KBM-7 (cell line): Measurements from ENCODE around the gene MYO1F.
A peak's percentile ranks its signal among the peaks of the same experiment; 100 is the strongest.
"Not testable (repeated sequence)": the region's sequence is repeated elsewhere in the genome, so short reads cannot be mapped to it uniquely, and the experiment has no call there.

ENCODE experiments used
- DNase-seq: peaks from one replicate; pipeline ENCODE4 v3.0.0-alpha.2; 2015
- in situ Hi-C: fragments of 300-500 bp; cut with MboI; formaldehyde crosslinking; loops from 2 replicates; pipeline ENCODE4 v1.14.3; 2020; ENCODE audit warnings: low sequenced_read_pairs, low pct_unique_long_range_greater_than_20kb, mixed read lengths

The MYO1F gene

DNA sequence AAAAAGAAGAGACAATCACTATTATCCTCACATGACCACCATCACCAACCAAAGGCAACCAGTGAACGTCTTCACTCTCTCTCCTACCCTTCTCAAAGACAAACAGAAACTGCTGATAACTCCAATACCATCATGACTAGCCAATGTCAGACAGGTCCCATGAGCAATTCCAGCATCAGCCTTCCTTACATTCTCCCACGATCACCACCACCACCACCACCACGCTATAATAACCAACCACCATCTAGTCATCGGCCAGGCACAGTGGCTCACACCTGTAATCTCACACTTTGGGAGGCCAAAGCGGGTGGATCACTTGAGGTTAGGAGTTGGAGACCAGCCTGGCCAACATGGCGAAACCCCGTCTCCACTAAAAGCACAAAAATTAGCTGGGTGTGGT is 3.9 kb downstream of the MYO1F start:
- DNase-seq, result no peak
- in situ Hi-C loops, result no loop called here

DNA sequence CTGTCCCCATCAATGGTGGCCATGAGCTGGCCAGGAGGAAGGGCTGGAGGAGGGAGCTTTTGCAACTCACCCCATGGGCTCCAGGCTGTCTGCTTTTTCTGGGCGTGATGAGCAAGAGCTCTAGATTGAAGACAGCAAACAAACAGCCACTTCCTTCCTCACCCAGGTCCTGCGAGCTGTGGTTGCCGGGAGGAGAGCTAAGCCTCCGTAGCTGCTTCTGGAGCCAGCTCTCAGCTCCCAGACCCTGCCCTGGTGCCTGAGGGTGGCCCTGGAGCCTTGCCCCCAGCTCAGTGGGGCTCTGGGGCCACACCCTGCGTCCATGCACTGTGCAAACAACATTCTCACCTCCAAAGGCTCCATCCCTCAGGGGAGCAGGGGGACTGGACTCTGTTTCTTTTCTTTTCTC is 6.2 kb downstream of the MYO1F start:
- peak; percentile 87 for DNase-seq
- in situ Hi-C loops, result no loop called here

DNA sequence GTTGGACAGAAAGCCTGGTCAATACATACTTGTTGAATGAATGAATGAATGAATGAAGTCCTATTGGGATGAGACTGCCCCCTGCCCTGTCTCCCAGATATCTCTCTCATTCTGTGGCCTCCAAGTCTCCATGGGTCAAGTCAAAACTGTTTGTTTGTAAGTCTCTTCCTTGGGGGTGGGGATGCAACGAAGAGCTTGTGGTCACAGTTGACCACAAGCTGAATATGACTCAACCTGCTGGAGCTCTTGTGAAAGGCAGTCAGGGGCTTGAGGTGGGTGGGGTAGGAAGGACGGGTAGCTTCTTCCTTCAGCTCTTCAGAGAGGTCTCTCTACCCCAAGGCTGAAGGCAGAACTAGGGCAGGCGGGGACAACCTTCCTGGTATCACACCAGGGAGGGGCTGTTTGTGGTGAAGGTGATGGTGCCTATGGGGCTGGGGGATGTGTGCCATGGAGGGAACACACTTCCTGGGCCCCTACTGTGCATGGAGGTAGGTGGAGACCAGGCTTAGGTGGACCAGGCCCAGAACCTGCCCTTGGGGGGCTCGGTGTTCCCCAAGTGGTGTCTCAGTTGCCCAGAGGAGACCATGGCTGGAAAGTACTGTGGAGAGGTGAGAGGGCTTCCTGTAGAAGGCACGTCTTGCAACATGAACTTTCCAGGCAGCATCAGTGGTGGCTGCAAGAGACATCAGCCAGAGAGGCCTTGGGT is 8.0 kb downstream of the MYO1F start:
- DNase-seq, result peak; percentile 95

DNA sequence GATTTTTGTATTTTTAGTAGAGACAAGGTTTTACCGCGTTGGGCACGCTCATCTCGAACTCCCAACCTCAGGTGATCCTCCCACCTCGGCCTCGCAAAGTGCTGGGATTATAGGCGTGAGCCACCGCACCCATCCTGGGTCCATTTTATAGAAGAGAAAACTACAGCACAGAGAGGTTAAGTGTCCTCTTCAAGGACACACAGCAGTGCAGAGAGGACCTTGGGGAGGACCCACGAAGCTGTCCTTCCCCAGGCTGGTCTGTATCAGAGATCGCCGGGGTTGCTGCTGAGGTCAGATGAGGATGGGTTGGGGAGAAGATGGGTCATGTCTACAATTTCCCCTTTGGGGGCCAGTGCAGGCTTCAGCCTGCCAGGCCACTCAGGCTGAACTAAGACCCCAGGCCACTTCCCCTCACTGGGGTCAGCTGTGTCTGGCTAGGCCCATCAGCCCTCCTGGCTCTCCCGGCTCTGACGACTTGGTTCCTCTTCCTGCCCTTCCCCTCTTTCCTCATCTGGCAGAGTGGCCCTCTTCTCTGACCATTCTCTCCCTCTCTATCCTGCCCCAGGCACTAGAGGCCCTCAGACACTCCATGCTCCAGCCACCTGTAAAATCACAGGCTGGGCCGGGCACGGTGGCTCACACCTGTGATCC is 9.6 kb downstream of the MYO1F start:
- in situ Hi-C loops, result no loop called here
- no peak for DNase-seq

More for the DNA sequence above, 8.0 kb downstream of the MYO1F start:
- in situ Hi-C loops, result no loop called here

DNA sequence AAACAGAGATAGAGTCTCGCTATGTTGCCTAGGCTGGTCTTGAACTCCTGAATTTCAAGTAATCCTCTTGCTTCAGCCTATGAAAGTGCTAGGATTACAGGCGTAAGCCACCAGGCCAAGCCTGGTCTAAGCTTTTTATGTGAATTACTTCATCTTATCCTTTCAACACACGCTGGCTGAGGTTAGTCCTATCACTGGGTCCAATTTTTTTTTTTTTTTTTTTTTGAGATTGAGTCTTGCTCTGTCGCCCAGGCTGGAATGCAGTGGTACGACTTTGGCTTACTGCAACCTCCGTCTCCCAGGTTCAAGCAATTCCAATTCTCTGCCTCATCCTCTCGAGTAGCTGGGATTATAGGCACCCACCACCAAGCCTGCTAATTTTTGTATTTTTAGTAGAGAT is 10.4 kb downstream of the MYO1F start:
- DNase-seq, result no peak
- in situ Hi-C loops, result no loop called here

DNA sequence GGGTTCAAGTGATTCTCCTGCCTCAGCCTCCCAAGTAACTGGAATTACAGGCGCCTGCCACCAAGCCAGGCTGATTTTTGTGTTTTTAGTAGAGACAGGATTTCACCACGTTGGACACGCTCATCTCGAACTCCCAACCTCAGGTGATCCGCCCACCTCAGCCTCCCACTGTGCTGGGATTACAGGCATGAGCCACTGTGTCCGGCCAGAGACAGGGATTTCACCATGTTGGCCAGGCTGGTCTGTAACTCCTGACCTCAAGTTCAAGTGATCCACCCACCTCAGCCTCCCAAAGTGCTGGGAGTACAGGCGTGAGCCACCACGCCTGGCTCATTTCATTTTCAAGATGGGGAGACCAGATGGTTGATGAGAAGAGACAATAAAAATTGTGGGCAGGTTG is 12.4 kb downstream of the MYO1F start:
- DNase-seq, in situ Hi-C loops: not testable (repeated sequence)

DNA sequence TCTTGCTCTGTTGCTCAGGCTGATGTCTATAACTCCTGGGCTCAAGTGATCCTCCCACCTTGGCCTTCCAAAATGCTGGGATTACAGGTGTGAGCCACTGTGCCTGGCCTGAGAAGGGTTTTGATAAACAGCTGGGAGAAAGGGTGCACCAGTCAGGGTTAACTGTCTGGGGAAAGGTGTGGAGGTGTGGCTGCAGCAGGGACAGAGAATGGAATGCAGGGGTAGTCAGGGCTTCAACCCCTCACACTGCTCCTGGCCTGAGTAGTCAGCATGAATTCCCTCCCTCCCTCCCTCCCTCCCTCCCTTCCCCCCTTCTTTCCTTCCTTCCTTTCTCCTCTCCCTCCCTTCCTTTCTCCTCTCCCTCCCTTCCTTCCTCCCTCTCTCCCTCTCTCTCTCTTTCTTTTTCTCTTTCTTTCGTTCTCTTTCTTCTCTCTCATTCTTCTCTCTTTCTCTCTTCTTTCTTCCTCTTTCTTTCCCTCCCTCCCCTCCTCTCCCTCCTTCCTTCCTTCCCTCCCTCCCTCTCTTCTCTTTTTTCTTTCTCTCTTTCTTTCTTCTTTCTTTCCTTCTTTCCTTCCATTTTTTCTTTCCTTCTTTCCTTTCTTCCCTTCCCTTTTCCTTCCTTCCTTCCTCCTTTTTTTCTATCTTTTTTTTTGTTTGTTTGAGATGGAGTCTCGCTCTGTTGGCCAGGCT is 16.0 kb downstream of the MYO1F start:
- DNase-seq, result no peak
- in situ Hi-C loops, result no loop called here

DNA sequence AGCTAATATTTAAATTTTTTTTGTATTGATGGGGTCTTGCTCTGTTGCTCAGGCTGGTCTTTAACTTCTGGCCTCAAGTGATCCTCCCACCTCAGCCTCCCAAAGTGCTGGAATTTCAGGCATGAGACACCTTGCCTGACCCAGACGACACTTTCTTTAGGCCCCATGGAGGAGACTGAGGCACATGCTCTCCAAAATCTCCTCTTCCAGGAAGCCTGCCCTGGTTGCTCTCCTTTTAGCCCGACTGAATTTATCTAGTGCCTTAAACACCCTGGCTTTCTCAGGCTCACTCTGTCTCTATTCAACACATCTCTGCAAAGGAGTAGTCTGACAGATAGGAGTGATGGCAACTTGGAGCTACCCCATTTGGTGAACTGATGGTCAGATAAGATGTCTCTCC is 18.9 kb downstream of the MYO1F start:
- no peak for DNase-seq
- in situ Hi-C loops, result no loop called here

DNA sequence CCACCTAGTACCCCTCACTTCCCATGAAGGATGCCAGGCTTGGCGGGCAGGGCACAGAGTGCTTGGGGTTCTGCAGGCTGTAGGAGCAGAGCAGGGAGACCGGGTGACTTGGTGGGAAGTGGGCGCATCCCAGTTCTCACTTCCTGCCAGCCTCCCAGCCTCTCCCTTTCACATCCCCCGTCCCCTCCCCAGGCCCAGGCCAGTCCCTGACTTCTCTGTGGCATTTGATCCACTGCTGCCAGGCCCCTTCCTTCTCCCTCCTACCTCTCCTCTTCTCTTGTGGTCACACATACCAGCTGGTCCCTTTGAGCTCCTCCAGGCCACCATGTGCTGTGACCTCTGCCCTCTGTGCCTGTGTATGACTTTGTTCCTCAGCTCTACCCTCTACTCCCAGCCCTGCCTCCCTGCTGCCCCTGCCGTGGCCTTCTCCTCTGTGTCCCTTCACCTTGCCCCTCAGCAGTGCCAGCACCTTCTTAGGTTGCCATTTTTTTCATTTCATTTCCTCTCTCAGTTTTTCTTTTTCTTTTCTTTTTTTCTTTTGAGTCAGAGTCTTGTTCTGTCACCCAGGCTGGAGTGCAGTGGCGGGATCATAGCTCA is 19.5 kb downstream of the MYO1F start:
- in situ Hi-C loops, result no loop called here
- DNase-seq, result peak; percentile 24

DNA sequence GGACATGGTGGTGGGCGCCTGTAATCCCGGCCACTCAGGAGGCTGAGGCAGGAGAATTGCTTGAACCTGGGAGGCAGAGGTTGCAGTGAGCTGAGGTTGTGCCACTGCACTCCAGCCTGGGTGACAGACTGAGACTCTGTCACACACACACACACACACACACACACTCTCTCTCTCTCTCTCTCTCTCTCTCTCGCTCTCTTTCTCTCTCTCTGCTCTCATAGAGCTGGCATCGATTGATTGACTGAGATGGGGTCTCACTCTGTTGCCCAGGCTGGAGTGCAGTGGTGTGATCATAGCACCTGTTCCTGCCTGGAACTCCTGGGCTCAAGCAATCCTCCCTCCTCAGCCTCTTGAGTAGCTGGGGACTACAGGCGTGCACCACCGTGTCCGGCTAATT is 23.5 kb downstream of the MYO1F start:
- DNase-seq, in situ Hi-C loops: not testable (repeated sequence)

DNA sequence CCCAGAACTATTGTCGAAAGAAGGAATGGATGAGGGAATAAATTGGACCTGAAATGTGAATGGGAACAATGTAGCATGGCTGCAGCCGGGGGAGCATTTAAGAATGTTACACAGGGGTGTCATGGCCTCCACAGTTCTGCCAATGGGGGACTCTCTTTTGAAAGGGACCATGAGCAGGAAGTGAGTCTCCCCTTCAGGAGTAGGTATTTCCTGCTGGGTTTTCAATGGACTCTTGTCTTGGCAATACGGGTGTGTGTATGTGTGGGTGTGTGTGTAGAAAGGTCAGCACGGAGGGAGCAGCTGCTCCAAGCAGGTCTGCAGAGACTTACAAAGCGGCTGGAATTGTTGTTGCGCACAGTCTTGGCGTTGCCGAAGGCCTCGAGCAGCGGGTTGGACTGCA is 24.4 kb downstream of the MYO1F start:
- in situ Hi-C loops, result no loop called here

DNA sequence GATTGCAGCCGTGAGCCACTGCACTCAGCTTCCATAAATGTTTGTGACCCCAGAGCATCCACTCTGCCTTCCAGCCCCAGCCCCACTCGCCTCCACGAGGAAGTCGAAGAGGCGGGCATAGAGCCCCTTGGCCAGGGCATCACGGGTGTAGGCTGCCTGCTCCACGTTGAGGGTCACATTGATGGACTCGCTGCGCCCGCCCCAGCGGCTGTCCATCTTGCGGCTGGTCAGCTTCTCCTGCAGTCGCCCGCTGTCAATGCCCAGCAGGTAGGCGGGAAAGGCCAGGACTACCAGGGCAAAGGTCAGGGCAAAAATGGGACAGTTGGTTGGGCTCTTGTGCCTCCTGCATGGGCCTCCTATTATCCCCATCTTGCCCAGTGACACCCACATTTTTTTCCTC is 27.2 kb downstream of the MYO1F start:
- in situ Hi-C loops, result no loop called here
- DNase-seq, result no peak

More for the DNA sequence above, 24.4 kb downstream of the MYO1F start:
- DNase-seq, result no peak

DNA sequence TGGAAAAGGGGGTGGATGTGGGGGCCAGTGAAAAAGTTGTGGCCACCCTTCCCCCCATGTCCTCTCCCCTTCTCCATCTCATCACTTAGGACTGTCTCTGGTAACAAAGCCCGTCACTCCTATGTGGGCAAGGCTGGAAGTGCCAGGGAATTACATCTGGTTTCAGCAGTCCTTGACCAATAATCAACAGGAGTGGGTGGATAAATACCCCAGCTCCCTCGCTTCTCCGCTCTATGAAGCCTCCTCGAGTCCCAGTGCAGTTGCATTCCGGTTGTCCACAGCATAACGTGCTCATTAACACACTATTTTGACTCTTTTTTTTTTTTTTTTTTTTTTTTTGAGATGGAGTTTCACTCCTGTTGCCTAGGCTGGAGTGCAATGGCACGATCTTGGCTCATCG is 31.5 kb downstream of the MYO1F start:
- in situ Hi-C loops, result no loop called here
- no peak for DNase-seq

DNA sequence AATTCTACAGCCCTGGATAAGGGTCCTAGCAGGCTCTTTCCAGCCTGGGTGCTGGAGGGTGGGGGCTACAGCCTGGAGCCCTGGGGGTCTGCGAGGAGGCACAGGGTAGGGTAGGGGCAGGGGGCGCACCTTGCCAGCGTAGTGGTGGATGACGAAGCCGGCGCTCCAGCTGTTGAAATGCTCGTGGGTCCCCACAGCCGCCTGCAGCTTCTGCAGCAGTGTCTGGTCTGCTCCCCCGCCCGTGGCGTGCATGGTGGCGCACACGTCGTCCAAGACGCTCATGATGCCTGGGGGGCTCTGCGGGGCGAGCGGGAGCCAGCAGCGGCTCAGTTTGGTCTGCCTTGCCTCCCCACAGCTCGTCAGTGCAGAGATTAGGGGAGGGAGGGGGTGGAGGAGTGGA is 33.1 kb downstream of the MYO1F start:
- in situ Hi-C loops, result no loop called here
- no peak for DNase-seq

DNA sequence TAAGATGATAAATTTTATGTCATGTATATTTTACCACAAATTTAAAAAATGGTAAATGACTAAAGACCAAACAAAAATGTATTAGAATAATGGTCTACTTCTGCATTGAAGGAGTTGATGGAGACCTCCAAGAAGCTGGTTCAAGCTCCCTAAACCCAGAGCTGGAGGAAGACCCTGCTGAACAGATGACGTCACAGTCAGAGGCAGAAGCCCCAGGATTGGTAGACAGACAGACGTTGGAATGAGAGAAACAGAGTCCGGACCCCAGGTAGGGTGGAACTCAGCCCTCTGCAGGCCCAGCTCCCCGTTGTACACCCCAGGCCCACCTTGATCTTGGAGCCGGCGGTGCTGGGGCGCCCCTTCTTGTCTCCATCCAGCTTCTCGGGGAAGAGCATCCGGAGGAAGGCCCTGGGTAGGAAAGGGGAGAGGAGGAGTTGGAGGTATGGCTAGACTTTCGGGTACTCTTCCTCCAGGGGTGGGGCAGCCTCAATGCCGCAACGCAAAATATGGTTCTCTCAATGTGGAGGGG is 37.6 kb downstream of the MYO1F start:
- DNase-seq, result no peak
- in situ Hi-C loops, result no loop called here

DNA sequence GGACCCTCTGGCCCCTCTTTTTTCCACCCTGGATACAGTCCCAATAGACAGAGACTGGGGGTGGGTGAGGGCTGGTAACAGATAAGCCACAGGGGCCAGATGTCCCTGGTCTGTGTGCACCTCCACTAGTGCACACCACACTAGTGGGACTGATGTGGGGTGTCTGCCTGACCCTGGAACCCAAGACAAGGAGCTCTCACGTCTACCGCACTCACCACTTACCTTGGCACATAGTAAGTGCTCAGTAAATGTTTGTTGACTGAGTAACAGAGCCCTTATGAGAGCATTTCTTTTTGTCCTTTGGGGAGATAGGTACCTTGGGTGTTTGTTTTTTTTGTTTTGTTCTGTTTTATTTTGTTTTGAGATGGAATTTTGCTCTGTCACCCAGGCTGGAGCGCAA is 40.1 kb downstream of the MYO1F start:
- DNase-seq, result no peak
- in situ Hi-C loops, result no loop called here

DNA sequence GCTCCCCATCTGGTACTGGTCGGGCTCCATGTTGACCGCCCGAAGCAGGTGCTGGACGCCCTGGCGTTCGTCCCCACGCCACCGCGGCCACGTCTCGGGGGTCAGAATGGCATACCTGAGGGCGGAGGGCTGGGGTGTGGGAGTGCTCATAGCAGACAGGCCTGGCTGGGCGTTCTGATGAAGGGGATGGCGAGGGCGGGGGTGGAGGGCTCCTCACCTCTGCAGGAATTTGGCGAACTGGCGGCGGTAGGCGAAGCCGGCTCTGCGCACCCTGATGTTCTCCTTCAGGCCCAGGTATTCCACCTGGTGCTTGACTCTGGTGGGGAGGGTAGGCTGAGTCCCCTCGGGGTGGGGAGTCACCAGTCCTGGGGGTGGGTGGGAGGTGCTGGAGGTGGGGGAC is 41.0 kb downstream of the MYO1F start:
- DNase-seq, result no peak
- in situ Hi-C loops, result no loop called here

DNA sequence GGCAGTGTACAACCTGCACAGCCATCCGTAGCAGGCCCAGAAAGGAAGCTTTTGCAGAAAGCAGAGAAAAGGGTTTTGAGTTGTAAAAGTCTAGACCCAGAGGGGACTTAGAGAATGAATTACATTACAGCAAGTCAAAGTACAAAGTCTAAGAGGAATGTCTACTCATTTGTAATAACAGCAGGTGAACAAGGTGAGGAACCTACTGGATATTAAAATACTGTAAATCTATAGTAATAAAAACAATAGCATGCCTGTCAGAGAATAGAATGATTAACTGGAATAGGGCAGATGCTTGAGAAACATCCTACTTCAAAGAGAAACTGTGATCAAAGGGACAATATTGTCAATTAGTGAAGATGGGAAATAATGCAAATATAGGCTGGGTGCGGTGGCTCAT is 45.0 kb downstream of the MYO1F start:
- no peak for DNase-seq
- in situ Hi-C loops, result no loop called here

DNA sequence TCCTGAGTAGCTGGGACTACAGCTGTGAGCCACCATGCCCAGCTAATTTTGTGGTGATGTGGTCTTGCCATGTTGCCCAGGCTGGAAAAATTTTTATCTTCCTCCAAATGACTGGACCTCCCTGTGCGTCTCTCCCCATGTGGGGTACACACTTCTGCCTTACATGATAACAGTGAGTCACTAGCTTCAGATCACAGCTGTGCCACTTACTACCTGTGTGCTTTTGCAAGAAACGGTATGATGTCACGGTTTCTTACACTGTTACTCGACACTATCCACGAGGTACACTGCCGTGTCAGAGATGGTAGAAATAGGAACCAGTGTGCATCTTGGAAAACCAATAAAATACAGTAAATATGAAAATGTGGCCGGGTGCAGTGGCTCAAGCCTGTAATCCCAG is 45.8 kb downstream of the MYO1F start:
- DNase-seq, result no peak
- in situ Hi-C loops, result no loop called here
